ENCODE data around the gene NANS.
A peak's percentile ranks its signal among the peaks of the same experiment; 100 is the strongest.

NANS gene

GRCh38 chr9:98057138-98057799 lies 737 bp downstream of the NANS start:
- ATAC-seq: peak; percentile 5
- TF ChIP-seq TCF4 (CRISPR knock-in tag; IDR thresholded peaks at IDR 0.05; ENCODE audit: borderline replicate concordance) (no peak), GLIS3 (CRISPR knock-in tag; IDR thresholded peaks at IDR 0.05) (no peak), ZC3H10 (CRISPR knock-in tag; IDR thresholded peaks at IDR 0.05) (no peak), RARB (CRISPR knock-in tag; IDR thresholded peaks at IDR 0.05) (no peak), SNAI2 (CRISPR knock-in tag; IDR thresholded peaks at IDR 0.05) (no peak), ZFP30 (CRISPR knock-in tag; IDR thresholded peaks at IDR 0.05) (no peak), ZNF70 (CRISPR knock-in tag; IDR thresholded peaks at IDR 0.05) (no peak), ZFP3 (CRISPR knock-in tag; IDR thresholded peaks at IDR 0.05) (no peak), ISL1 (CRISPR knock-in tag; IDR thresholded peaks at IDR 0.05) (no peak), BACH2 (CRISPR knock-in tag; IDR thresholded peaks at IDR 0.05; ENCODE audit: borderline replicate concordance) (no peak)
- TF ChIP-seq, protein P1, sequence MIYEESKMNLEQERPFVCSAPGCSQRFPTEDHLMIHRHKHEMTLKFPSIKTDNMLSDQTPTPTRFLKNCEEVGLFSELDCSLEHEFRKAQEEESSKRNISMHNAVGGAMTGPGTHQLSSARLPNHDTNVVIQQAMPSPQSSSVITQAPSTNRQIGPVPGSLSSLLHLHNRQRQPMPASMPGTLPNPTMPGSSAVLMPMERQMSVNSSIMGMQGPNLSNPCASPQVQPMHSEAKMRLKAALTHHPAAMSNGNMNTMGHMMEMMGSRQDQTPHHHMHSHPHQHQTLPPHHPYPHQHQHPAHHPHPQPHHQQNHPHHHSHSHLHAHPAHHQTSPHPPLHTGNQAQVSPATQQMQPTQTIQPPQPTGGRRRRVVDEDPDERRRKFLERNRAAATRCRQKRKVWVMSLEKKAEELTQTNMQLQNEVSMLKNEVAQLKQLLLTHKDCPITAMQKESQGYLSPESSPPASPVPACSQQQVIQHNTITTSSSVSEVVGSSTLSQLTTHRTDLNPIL (CRISPR knock-in tag; IDR thresholded peaks at IDR 0.05; ENCODE audit: low read depth): no peak
- TF ChIP-seq, protein P2, sequence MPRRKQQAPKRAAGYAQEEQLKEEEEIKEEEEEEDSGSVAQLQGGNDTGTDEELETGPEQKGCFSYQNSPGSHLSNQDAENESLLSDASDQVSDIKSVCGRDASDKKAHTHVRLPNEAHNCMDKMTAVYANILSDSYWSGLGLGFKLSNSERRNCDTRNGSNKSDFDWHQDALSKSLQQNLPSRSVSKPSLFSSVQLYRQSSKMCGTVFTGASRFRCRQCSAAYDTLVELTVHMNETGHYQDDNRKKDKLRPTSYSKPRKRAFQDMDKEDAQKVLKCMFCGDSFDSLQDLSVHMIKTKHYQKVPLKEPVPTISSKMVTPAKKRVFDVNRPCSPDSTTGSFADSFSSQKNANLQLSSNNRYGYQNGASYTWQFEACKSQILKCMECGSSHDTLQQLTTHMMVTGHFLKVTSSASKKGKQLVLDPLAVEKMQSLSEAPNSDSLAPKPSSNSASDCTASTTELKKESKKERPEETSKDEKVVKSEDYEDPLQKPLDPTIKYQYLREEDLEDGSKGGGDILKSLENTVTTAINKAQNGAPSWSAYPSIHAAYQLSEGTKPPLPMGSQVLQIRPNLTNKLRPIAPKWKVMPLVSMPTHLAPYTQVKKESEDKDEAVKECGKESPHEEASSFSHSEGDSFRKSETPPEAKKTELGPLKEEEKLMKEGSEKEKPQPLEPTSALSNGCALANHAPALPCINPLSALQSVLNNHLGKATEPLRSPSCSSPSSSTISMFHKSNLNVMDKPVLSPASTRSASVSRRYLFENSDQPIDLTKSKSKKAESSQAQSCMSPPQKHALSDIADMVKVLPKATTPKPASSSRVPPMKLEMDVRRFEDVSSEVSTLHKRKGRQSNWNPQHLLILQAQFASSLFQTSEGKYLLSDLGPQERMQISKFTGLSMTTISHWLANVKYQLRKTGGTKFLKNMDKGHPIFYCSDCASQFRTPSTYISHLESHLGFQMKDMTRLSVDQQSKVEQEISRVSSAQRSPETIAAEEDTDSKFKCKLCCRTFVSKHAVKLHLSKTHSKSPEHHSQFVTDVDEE (CRISPR knock-in tag; IDR thresholded peaks at IDR 0.05): no peak

DNA sequence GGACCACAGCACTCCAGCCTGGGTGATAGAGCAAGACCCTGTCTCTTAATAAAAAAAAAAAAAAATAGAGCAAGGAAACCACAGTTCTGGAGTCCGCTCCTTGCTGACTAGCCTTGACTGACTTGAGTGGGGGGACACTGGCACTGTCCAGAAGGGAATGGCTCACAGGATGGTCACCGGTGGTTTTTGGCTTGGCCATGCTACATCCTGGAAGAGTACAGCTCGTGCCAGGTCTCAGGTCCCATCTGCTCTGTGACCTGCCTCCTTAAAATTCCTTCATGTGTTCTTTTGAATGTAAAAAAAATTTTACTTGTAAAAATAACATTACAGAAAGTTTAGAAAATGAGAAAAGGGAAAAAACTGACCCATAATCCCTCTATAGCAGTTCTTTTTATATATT lies 5.6 kb downstream of the NANS start:
- TF ChIP-seq SNAI2 (CRISPR knock-in tag; IDR thresholded peaks at IDR 0.05) (no peak), ZC3H10 (CRISPR knock-in tag; IDR thresholded peaks at IDR 0.05) (no peak), PATZ1 (CRISPR knock-in tag; IDR thresholded peaks at IDR 0.05; ENCODE audit: borderline replicate concordance) (no peak), BACH2 (CRISPR knock-in tag; IDR thresholded peaks at IDR 0.05; ENCODE audit: borderline replicate concordance) (no peak), ISL1 (CRISPR knock-in tag; IDR thresholded peaks at IDR 0.05) (no peak), ZNF8 (CRISPR knock-in tag; IDR thresholded peaks at IDR 0.05) (no peak), ZNF565 (CRISPR knock-in tag; conservative IDR thresholded peaks at IDR 0.05; ENCODE audit: low read depth) (no peak), ZNF70 (CRISPR knock-in tag; IDR thresholded peaks at IDR 0.05) (no peak), ZFP30 (CRISPR knock-in tag; IDR thresholded peaks at IDR 0.05) (no peak), PPARA (CRISPR knock-in tag; IDR thresholded peaks at IDR 0.05; ENCODE audit: borderline replicate concordance) (no peak), ARNTL (CRISPR knock-in tag; IDR thresholded peaks at IDR 0.05; ENCODE audit: borderline replicate concordance, low read depth) (no peak), RARB (CRISPR knock-in tag; IDR thresholded peaks at IDR 0.05) (no peak), CSDC2 (CRISPR knock-in tag; IDR thresholded peaks at IDR 0.05) (no peak), ZFP3 (CRISPR knock-in tag; IDR thresholded peaks at IDR 0.05) (no peak), TOX (CRISPR knock-in tag; IDR thresholded peaks at IDR 0.05; ENCODE audit: borderline replicate concordance) (no peak), POU6F1 (CRISPR knock-in tag; IDR thresholded peaks at IDR 0.05; ENCODE audit: borderline replicate concordance, low read depth) (no peak)
- TF ChIP-seq, protein P1 (CRISPR knock-in tag; IDR thresholded peaks at IDR 0.05; ENCODE audit: low read depth): no peak
- TF ChIP-seq, protein P3, sequence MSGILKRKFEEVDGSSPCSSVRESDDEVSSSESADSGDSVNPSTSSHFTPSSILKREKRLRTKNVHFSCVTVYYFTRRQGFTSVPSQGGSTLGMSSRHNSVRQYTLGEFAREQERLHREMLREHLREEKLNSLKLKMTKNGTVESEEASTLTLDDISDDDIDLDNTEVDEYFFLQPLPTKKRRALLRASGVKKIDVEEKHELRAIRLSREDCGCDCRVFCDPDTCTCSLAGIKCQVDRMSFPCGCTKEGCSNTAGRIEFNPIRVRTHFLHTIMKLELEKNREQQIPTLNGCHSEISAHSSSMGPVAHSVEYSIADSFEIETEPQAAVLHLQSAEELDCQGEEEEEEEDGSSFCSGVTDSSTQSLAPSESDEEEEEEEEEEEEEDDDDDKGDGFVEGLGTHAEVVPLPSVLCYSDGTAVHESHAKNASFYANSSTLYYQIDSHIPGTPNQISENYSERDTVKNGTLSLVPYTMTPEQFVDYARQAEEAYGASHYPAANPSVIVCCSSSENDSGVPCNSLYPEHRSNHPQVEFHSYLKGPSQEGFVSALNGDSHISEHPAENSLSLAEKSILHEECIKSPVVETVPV (CRISPR knock-in tag; IDR thresholded peaks at IDR 0.05): no peak

More for the DNA sequence above, 5.6 kb downstream of the NANS start:
- ATAC-seq: no peak
